ENCODE measurements around the gene KRT83.

Gene KRT83

GRCh38 chr12:52314511-52314910, 6.7 kb downstream of the KRT83 start:
- no peak overlapping the region for H3K4me3 ChIP-seq (ENCODE audit: low read depth, low read length)
- no peak for DNase-seq (ENCODE audit: low read depth)
- TF ChIP-seq, protein P1, sequence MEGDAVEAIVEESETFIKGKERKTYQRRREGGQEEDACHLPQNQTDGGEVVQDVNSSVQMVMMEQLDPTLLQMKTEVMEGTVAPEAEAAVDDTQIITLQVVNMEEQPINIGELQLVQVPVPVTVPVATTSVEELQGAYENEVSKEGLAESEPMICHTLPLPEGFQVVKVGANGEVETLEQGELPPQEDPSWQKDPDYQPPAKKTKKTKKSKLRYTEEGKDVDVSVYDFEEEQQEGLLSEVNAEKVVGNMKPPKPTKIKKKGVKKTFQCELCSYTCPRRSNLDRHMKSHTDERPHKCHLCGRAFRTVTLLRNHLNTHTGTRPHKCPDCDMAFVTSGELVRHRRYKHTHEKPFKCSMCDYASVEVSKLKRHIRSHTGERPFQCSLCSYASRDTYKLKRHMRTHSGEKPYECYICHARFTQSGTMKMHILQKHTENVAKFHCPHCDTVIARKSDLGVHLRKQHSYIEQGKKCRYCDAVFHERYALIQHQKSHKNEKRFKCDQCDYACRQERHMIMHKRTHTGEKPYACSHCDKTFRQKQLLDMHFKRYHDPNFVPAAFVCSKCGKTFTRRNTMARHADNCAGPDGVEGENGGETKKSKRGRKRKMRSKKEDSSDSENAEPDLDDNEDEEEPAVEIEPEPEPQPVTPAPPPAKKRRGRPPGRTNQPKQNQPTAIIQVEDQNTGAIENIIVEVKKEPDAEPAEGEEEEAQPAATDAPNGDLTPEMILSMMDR (IDR thresholded peaks at IDR 0.05; ENCODE audit: control insufficient read depth, extremely low read depth, insufficient read depth), result no peak

DNA sequence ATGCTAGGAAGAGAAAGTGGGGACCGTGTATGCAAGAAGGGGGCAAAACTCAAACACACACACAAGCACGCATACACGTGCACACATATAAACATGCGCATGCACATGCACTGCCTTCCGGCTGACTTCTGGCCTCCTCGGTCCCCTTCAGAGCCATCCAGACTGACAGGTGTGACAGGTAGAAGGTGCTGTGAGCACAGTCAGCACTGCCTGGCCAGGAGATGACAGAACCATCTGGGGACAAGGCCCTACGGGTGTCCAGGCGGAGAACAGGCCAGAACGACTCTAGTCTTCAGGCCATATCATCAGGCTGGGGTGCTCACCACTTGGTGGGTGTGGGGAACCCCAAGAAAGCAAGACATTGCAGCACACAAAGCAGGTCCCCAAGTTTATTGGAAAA, 7.3 kb downstream of the KRT83 start:
- no peak for DNase-seq (ENCODE audit: low read depth)
- TF ChIP-seq, protein P1 (IDR thresholded peaks at IDR 0.05; ENCODE audit: control insufficient read depth, extremely low read depth, insufficient read depth), result no peak

GRCh38 chr12:52313461-52313860, 7.7 kb downstream of the KRT83 start:
- no peak for DNase-seq (ENCODE audit: low read depth)
- H3K4me3 ChIP-seq (ENCODE audit: low read depth, low read length), result no peak overlapping the region
- TF ChIP-seq, protein P1 (IDR thresholded peaks at IDR 0.05; ENCODE audit: control insufficient read depth, extremely low read depth, insufficient read depth), result no peak

More for the DNA sequence above, 7.3 kb downstream of the KRT83 start:
- no peak overlapping the region for H3K4me3 ChIP-seq (ENCODE audit: low read depth, low read length)

- H3K4me3 ChIP-seq (ENCODE audit: low read depth, low read length), result no peak overlapping the region
- no peak for DNase-seq (ENCODE audit: low read depth)
- TF ChIP-seq, protein P1 (IDR thresholded peaks at IDR 0.05; ENCODE audit: control insufficient read depth, extremely low read depth, insufficient read depth), result no peak
These were observed 9.1 kb downstream of the KRT83 start for GRCh38 chr12:52312086-52312485.

GRCh38 chr12:52311285-52311648, 9.9 kb downstream of the KRT83 start:
- no peak for DNase-seq (ENCODE audit: low read depth)
- H3K4me3 ChIP-seq (ENCODE audit: low read depth, low read length), result no peak overlapping the region
- TF ChIP-seq, protein P1 (IDR thresholded peaks at IDR 0.05; ENCODE audit: control insufficient read depth, extremely low read depth, insufficient read depth), result no peak

DNA sequence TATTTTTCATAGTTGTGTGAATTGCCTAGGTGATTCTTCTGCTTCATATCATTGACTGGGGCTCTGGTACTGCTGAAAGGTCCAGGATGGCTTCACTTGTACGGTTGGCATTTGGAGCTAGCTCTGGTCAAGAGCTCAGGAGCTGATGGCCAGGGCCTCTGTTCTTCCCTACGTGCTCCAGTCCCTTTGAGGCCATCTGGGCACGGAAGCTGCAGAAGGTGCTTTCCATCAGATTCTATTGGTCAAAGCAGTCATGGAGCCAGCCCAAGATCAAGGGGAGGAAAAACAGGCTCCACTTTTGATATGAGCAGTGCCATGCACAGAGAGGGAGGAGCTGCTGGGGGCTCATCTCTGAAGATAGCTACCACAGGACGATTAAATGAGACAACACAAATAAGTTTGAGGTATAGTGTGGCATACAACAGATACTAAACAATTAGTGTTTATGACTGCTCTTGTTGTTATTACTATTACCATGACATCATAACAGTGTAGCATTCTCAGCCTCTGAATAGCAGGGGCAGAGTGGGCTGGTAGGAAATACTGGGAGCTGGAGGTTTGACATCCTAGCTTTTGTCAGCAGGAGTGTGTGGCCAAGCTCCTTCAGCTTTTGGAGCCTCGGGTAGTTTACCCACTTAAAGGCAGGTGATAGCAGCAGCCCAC, 10.4 kb downstream of the KRT83 start:
- DNase-seq (ENCODE audit: low read depth), result no peak
- H3K4me3 ChIP-seq (ENCODE audit: low read depth, low read length), result no peak overlapping the region
- TF ChIP-seq, protein P1 (IDR thresholded peaks at IDR 0.05; ENCODE audit: control insufficient read depth, extremely low read depth, insufficient read depth), result no peak

DNA sequence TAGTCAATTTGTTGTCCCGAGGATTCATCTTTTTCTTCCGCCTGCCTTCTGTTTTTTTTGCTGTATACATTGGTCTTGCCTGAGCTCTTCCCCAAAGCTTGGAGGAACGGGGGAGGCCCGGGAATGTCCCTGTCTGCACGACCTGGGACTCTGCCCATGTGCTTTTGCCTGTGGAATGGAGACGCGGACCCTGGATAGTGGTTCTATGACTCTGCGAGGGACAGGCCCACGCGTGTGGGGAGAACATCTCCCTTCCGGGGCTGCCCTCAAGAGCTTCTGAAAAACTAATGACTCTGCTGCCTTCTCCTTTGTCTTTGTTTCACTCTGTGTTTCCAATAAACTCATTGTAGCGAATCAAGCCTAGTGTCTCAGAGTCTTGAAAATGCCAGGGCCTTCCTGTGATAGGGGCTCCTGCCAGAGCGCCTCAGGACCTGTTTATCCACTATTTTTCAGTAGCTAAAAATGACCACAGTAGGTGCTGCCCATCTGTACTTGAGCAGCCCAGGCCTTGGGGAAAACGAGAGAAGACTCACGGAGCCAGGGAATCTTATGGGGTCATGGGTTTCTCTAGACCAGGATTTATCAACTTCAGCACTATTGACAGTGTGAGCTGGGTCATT, 12.3 kb downstream of the KRT83 start:
- no peak for DNase-seq (ENCODE audit: low read depth)
- TF ChIP-seq, protein P1 (IDR thresholded peaks at IDR 0.05; ENCODE audit: control insufficient read depth, extremely low read depth, insufficient read depth), result no peak

More for the DNA sequence above, 12.3 kb downstream of the KRT83 start:
- H3K4me3 ChIP-seq (ENCODE audit: low read depth, low read length), result no peak overlapping the region
